Metanephros (tissue), 2 donors: ENCODE data around the gene ANKRD28. TPM values are rescaled to one million over a fixed set of nuclear protein-coding genes. Genes with fewer than 3 reads are reported as not detected.

Experiments
- small RNA-seq: library from RNA; depleted of rRNA; stranded (forward); fragments of <200 nt; gene quantifications from one replicate; pipeline ENCODE3, GENCODE V24; 2014; ENCODE audit warnings: low replicate concordance
- total RNA-seq: library from RNA; depleted of rRNA; stranded (reverse); fragments of >200 nt; gene quantifications from one replicate; pipeline ENCODE4 v1.2.3, GENCODE V29; 2014

Gene ANKRD28
- 54.7 TPM for total RNA-seq

DNA sequence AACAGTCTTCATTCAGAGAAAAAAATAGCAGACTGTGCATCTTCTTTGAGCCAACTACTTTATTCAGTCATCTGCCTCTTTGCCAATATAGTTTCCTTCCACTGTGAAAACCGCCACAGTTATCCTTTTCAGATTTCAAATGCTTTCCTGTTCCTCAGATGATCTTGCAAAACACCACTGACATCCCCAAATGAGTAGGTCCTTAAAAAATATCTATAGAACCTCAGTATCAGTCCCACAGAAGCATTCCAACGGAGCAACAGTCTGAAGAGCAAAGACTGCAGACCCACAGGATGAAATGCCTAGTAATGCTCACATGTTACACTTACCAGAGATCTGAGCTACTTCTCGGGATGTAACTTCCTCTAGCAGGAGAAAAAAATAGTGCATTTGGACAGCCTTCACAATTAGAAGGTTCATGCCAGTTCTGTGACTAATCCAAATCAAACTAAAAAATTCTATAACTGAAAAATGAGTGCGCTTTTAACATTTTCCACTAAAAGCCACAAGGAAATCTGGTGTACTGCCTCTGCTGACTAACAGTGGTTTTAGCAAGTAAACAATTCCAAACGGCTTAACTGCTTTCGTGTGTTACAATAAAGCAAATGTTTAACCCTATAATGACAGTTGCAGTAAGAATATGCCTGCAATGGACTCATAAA, at the start of gene ANKRD28:
ANKRD28 (minus strand) TSS at position 338 of the 662 bp plus-strand sequence. CDS start 1,458 bp downstream, outside the sequence.

Small RNAs within 50 kb of the gene (small RNA-seq; reads per million reads assigned to genes)
- not detected for gene MIR3134
- gene RN7SL4P: not detected

Other genes with a start within 250 kb of the ANKRD28 start
- gene HACL1, start 196.4 kb downstream of the ANKRD28 start, total RNA-seq: 21.1 TPM
- gene BTD, start 196.2 kb downstream of the ANKRD28 start, total RNA-seq: 28.7 TPM